AG10803 (cell line): Measurements from ENCODE around the gene FAXDC2.

Source experiments
- DNase-seq: peaks from one replicate; pipeline ENCODE4 v3.0.0; 2010; ENCODE audit warnings: low read depth
- H3K4me3 ChIP-seq: 2 replicates; pipeline ENCODE4 v1.5.1; 2011; ENCODE audit warnings: mild to moderate bottlenecking, low read length, control low read depth
- TF ChIP-seq, protein P1 (sequence below): conservative IDR thresholded peaks from 2 replicates; pipeline ENCODE4 v1.5.1; 2011; ENCODE audit warnings: mild to moderate bottlenecking, low read length, control low read depth, inconsistent platforms

The FAXDC2 gene

DNA sequence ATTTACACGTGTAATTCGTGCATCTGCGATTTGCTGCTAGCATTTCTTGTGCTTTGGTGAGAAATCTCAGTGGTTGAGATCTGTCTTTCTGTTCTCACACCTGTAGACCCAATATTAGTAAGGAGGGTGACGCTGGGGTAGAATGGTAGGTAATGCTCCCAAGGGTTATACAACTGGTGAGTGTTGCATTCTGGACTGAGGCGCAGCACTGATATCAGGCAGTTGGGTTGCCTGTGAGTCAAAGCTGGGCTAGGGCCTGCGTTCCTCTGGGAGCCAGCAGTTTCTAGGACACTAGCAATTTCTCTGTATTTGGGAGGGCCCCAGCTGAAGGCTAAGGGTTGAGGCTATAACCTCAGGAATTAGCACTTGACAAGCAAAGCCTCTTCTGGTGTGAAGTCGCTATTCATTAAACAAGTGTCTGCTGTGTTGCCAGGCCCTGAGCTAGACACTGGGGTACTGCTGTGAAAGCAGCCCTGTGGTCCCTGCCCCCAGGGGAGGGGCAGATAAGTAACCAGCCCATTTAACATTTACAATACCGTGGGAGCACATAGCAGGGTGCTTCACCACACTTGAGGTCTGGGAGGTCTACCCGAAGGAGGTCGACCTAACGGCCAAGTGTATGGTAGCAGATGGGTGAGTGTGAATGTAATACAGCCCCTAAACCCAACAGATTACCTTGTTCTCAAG is 66.5 kb downstream of the FAXDC2 start:
- H3K4me3 ChIP-seq, result no peak overlapping the region
- DNase-seq, result peak; percentile 25
- TF ChIP-seq, protein P1, sequence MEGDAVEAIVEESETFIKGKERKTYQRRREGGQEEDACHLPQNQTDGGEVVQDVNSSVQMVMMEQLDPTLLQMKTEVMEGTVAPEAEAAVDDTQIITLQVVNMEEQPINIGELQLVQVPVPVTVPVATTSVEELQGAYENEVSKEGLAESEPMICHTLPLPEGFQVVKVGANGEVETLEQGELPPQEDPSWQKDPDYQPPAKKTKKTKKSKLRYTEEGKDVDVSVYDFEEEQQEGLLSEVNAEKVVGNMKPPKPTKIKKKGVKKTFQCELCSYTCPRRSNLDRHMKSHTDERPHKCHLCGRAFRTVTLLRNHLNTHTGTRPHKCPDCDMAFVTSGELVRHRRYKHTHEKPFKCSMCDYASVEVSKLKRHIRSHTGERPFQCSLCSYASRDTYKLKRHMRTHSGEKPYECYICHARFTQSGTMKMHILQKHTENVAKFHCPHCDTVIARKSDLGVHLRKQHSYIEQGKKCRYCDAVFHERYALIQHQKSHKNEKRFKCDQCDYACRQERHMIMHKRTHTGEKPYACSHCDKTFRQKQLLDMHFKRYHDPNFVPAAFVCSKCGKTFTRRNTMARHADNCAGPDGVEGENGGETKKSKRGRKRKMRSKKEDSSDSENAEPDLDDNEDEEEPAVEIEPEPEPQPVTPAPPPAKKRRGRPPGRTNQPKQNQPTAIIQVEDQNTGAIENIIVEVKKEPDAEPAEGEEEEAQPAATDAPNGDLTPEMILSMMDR, result no peak

DNA sequence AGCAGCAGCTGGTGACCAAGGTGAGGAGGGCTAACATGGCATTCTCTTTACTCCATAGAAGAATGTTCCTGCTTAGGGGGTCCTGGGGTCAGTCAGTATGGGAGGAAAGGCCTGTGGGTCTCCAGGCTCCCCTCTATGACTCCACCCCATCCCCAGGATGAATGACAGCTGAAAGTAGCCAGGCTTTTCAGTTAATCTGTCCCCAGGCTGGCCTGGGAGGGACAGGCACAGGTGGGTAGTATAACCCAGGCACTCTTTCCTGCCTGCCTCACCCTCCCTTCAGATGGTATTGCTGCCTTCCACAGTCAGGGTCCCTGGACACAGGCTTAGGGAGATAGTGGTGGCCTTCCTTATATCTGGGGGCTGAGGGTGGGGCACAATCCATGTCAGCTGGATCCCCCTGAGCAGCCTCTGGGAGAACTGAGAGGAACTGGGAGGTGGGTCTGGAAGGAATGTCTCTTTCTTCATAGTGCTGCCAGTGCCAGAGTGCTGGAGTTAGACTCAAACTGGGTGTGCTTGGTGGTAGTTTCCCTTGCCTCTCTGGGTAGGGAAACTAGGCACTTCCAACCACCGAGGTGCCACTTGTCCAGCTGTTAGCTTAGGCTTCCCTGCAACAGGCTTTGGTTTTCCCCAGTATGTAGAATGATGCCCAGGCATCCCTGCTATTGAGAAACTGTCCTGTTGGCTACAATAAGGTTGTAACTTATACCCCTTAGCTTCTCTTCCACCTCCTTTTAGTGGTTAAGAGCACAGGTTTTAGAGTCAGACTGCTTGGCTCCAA is 67.4 kb downstream of the FAXDC2 start:
- H3K4me3 ChIP-seq, result no peak overlapping the region
- peak; percentile 16 for DNase-seq
- TF ChIP-seq, protein P1, result no peak

DNA sequence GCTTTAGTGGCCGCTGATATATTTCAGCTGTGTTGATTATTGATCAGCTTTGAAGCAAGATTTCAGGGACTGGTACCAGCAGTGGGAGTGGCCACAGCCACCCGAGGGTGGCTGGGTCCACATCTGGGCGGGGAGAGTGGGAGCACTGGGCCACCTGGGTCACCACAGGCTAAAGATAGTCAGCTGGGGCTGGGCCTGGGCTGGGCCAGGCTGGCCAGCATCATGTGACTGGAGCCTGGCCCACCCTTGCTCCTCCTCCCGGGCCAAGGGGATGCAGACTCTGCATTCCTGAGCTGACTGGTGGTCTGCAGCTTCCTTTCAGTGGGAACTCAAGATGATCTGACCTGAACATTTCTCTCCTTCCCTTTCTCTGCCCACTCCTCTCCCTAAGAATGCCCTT is 68.1 kb downstream of the FAXDC2 start:
- TF ChIP-seq, protein P1, result no peak
- no peak overlapping the region for H3K4me3 ChIP-seq
- no peak for DNase-seq

DNA sequence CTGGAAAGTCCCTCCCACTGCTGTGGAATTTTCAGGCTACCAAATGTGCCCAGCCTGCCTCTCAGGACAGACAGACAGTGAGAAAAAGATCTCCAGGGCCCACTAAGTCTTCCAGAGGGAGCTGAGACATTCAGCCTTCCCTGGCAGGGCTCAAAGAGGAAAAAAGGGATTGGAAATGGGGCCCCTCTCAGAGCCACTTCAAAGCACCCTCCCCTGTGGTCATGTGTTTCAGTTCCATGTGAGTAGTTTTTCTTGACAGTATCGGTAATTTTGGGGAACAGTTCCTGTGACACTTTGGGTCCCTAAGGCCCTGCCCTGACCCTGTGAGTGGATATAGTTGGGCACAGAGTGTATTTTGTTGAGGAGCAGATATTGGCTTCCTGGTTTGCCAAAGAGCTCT is 70.3 kb downstream of the FAXDC2 start:
- H3K4me3 ChIP-seq, result no peak overlapping the region
- TF ChIP-seq, protein P1, result no peak
- no peak for DNase-seq

DNA sequence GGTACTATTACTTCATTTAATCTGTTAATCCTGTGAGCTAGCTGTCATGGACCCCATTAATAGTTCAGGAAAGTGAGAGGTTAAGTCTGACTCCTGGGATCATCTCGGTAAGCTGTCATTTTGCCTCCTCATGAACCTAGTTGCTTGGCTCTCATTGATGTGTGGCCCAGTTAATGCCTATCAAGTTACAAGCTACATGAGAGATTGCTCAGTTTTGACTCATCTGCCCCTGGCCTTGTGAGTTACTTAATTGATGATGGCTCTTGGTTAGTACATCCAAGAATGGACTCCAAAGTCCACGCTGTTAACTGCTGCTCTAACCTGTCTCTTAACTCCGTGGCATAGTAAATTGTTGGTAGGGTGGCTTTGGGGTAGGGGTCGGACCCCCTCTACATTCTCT is 71.3 kb downstream of the FAXDC2 start:
- TF ChIP-seq, protein P1, result no peak
- H3K4me3 ChIP-seq, result no peak overlapping the region
- DNase-seq, result peak; percentile 84

DNA sequence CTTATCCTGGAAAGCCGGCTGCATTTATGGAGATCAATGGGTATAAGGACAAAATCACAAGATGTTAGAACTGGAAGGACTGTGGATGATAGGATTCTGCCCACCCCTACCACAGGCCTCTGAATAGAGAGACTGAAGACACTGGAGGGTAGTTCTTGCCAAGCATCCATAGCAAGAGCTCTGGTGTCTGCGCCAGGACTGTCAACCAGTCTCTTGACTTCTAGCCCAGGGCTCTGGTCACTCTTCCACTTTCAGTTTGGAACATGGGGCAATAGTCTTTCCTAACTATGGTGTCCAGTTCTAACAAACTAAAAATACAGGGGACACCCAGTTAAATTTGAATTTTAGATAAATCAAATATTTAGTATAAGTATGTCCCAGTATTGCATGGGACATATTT is 71.9 kb downstream of the FAXDC2 start:
- TF ChIP-seq, protein P1, result no peak
- no peak overlapping the region for H3K4me3 ChIP-seq
- DNase-seq, result no peak

DNA sequence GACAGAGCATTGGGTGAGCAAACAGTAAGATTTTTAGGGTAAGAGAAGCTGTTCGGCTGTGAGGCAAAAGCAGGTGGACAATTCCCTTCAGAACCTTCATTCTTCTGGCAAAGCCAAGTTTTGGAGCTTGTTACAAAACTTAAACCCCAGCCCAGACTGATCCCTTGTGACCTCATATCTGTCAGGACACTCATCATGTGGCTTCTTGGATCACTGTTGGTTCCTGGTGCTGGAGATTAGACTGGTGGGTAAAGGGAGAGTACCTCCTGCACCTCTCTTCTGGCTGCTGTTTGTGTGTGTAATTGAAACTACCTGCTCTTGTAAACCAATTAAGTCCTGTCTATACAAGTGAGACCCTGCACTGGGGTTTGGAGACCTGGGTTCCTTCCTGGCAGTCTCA is 74.2 kb downstream of the FAXDC2 start:
- TF ChIP-seq, protein P1, result no peak
- DNase-seq, result no peak
- no peak overlapping the region for H3K4me3 ChIP-seq
